DOHH2 (cell line): ENCODE data around the gene GMPR.

Experiments
- H3F3A ChIP-seq: fragments of 200-600 bp; sonication (generic), shearing (Covaris generic); 2 replicates; pipeline ENCODE4 v1.6.0; 2016; ENCODE audit warnings: antibody characterized with exemption, mild to moderate bottlenecking; ENCODE audit not compliant: control insufficient read depth, insufficient read depth
- H3K27ac ChIP-seq: fragments of 200-600 bp; sonication (generic); 2 replicates; pipeline ENCODE4 v1.5.1; 2014; ENCODE audit warnings: low read depth, mild to moderate bottlenecking, low read length, moderate library complexity
- H3K27me3 ChIP-seq: fragments of 200-600 bp; sonication (generic); 2 replicates; pipeline ENCODE4 v1.6.1; 2014; ENCODE audit warnings: mild to moderate bottlenecking, low read length, mixed read lengths; ENCODE audit not compliant: control insufficient read depth
- H3K36me3 ChIP-seq: fragments of 200-600 bp; sonication (generic); 2 replicates; pipeline ENCODE4 v1.6.1; 2014; ENCODE audit warnings: mild to moderate bottlenecking, low read length, moderate library complexity, mixed read lengths; ENCODE audit not compliant: control insufficient read depth
- H3K4me1 ChIP-seq: fragments of 200-600 bp; sonication (generic); 2 replicates; pipeline ENCODE4 v1.6.1; 2014; ENCODE audit warnings: mild to moderate bottlenecking, low read length, mixed read lengths; ENCODE audit not compliant: control insufficient read depth
- H3K4me2 ChIP-seq: fragments of 200-600 bp; sonication (generic); 2 replicates; pipeline ENCODE4 v1.6.0; 2014; ENCODE audit warnings: mild to moderate bottlenecking, low read length, moderate library complexity
- H3K4me3 ChIP-seq: fragments of 200-600 bp; sonication (generic); 2 replicates; pipeline ENCODE4 v1.5.1; 2014; ENCODE audit warnings: mild to moderate bottlenecking, low read length, mixed read lengths
- H3K79me2 ChIP-seq: fragments of 200-600 bp; sonication (generic); 2 replicates; pipeline ENCODE4 v1.6.1; 2014; ENCODE audit warnings: mild to moderate bottlenecking, low read length, mixed read lengths; ENCODE audit not compliant: control insufficient read depth
- H3K9me2 ChIP-seq: fragments of 200-600 bp; sonication (generic); replicated peaks from 2 replicates; pipeline ENCODE4 v1.6.1; 2014; ENCODE audit warnings: mild to moderate bottlenecking, low read length, mixed read lengths; ENCODE audit not compliant: control insufficient read depth
- H3K9me3 ChIP-seq: fragments of 200-600 bp; sonication (generic); 2 replicates; pipeline ENCODE4 v1.6.1; 2014; ENCODE audit warnings: antibody characterized with exemption, low read length, mixed read lengths; ENCODE audit not compliant: control insufficient read depth, insufficient read depth
- H4K20me1 ChIP-seq: fragments of 200-600 bp; sonication (generic); 2 replicates; pipeline ENCODE4 v1.6.0; 2014; ENCODE audit warnings: low read depth, mild to moderate bottlenecking, antibody characterized with exemption, low read length, moderate library complexity; ENCODE audit not compliant: control insufficient read depth, insufficient read depth
- EZH2phosphoT487 ChIP-seq: fragments of 200-600 bp; sonication (generic); IDR thresholded peaks from 2 replicates; pipeline ENCODE4 v1.6.1; 2017; ENCODE audit warnings: borderline replicate concordance, mild to moderate bottlenecking, antibody characterized with exemption, low read length, moderate library complexity, mixed read lengths
- TF ChIP-seq, protein P1 (sequence below): fragments of 200-600 bp; sonication (generic); IDR thresholded peaks from one replicate; pipeline ENCODE4 v1.5.1; 2014; ENCODE audit warnings: antibody characterized with exemption, mild to moderate bottlenecking, low read depth, low read length; ENCODE audit not compliant: poor library complexity, severe bottlenecking

GMPR gene

DNA sequence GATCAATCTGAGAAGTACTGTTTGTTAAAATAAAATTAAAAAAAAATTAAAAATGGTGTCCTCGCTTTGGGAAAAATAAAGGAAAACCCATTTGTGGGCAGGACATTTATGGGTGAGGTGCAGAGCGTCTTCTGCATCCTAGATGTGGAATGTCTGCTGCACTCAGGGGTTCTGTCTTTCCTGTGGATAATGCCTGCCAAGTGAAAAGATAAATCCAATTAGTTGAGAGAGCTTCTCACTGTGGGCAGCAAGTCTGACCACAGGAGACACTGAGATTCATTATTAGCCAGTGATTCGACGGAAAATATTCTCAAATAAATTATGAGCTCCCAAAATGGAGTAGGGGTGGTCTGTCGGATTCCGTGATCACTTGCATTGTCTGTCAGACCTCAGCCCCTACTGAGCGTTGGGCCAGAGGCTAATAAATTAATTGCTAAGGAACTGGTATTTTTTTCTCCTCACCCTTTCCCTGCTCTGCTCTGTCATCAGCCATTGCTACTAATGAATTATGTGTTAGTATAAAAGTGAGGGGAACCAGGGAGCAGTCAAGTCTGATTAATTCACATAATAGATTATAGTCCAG is 10.0 kb downstream of the GMPR start:
- TF ChIP-seq, protein P1, sequence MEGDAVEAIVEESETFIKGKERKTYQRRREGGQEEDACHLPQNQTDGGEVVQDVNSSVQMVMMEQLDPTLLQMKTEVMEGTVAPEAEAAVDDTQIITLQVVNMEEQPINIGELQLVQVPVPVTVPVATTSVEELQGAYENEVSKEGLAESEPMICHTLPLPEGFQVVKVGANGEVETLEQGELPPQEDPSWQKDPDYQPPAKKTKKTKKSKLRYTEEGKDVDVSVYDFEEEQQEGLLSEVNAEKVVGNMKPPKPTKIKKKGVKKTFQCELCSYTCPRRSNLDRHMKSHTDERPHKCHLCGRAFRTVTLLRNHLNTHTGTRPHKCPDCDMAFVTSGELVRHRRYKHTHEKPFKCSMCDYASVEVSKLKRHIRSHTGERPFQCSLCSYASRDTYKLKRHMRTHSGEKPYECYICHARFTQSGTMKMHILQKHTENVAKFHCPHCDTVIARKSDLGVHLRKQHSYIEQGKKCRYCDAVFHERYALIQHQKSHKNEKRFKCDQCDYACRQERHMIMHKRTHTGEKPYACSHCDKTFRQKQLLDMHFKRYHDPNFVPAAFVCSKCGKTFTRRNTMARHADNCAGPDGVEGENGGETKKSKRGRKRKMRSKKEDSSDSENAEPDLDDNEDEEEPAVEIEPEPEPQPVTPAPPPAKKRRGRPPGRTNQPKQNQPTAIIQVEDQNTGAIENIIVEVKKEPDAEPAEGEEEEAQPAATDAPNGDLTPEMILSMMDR: no peak
- TF ChIP-seq EZH2phosphoT487: no peak
- H3K4me1 ChIP-seq: no peaks in the 10 kb centered on the region
- H3K27ac ChIP-seq: no peak overlapping the region
- H3F3A ChIP-seq: no peaks in the 10 kb centered on the region
- H3K79me2 ChIP-seq: no peaks in the 10 kb centered on the region
- H3K4me3 ChIP-seq: no peak overlapping the region
- no peaks in the 10 kb centered on the region for H3K9me2 ChIP-seq
- H3K4me2 ChIP-seq: no peak overlapping the region
- no peaks in the 10 kb centered on the region for H3K9me3 ChIP-seq
- H3K27me3 ChIP-seq: peaks cover 4% of the 10 kb centered on the region; the same call in 1 of the 2 replicates
- H3K36me3 ChIP-seq: no peaks in the 10 kb centered on the region
- no peaks in the 10 kb centered on the region for H4K20me1 ChIP-seq

DNA sequence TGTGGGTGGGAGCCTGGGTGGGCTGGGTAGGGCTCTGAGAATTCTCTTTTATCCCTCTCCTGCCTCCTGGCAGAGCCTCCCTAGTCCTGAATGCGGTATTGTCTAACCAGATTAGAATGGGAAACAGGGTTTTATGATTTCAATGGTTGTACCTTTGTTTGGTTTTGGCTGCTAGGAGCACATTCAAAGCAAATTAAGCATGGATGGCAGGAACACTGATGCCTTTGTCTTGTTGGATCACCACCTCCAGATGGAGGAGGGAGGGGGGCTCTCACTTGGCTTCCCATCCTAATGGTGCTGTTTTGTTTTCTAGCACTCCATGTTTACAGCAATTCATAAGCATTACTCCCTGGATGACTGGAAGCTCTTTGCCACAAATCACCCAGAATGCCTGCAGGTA is 11.6 kb downstream of the GMPR start:
- no peak for TF ChIP-seq EZH2phosphoT487
- Histone ChIP-seq H3K36me3 (no peaks in the 10 kb centered on the region), H3K4me2 (no peak overlapping the region), H3K27me3 (peaks cover 4% of the 10 kb centered on the region; the same call in 1 of the 2 replicates), H3K4me3 (no peak overlapping the region), H3K79me2 (no peaks in the 10 kb centered on the region), H4K20me1 (no peaks in the 10 kb centered on the region), H3F3A (no peaks in the 10 kb centered on the region), H3K9me3 (no peaks in the 10 kb centered on the region), H3K4me1 (no peaks in the 10 kb centered on the region), H3K9me2 (no peaks in the 10 kb centered on the region), H3K27ac (no peak overlapping the region)

DNA sequence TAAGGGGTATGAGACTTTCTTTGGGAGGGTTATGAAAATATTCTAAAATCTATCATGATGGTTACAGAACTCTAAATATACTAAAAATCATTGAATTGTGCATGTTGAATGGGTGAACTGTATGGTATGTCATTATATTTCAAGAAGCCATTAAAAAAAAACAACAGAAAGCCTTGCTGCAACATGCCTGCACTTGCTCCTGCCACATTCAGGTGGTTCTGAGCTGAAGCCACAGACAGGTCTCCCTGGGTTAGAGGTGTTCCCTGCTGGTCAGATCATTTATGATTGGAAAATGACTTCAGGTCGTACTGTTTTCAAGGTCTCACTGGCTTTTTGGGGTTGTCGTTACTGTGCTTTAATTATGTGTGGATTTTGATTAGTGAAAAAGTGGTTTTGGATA is 13.3 kb downstream of the GMPR start:
- no peak overlapping the region for H3K4me2 ChIP-seq
- no peaks in the 10 kb centered on the region for H3K9me2 ChIP-seq
- no peaks in the 10 kb centered on the region for H3K36me3 ChIP-seq
- H3K4me3 ChIP-seq: no peak overlapping the region
- H3K4me1 ChIP-seq: no peaks in the 10 kb centered on the region
- H3K27me3 ChIP-seq: no peaks in the 10 kb centered on the region
- TF ChIP-seq, protein P1: no peak
- no peak for TF ChIP-seq EZH2phosphoT487
- no peaks in the 10 kb centered on the region for H3K79me2 ChIP-seq
- no peak overlapping the region for H3K27ac ChIP-seq
- no peaks in the 10 kb centered on the region for H3K9me3 ChIP-seq
- H3F3A ChIP-seq: no peaks in the 10 kb centered on the region
- no peaks in the 10 kb centered on the region for H4K20me1 ChIP-seq

DNA sequence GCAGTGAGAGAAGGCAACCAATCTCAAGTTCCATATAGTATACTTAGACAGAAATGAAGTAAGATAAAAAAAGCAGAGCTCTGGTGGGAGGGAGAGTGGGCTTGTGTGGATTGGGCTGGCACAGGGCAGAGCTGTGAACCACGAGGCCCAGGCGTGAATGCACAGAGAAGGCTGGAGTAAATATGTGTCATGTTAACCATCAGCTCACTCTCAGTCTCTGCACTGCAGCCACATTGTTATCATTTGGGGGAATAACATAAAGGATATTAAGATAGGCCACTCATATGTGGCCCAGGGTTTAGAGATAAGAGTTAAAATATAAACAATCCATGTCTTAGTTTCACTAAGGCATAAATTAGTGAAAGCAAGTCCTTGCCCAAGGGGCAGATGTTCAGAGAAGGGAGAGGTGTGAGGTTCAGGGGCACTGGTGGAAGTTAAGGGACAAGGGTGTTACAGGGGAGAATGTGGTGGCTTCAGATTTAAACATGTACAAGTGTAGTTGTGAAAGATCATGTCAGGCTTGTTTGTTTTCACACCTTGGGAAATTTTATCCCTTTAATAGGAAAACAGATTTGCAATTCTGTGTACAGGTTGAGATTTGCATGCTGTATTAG is 14.4 kb downstream of the GMPR start:
- Histone ChIP-seq H3K4me1 (no peaks in the 10 kb centered on the region), H3K9me3 (no peaks in the 10 kb centered on the region), H3K27ac (no peak overlapping the region), H3K9me2 (no peaks in the 10 kb centered on the region), H4K20me1 (no peaks in the 10 kb centered on the region), H3K79me2 (no peaks in the 10 kb centered on the region), H3K36me3 (no peaks in the 10 kb centered on the region), H3K27me3 (no peaks in the 10 kb centered on the region; the same call in 1 of the 2 replicates), H3K4me3 (no peak overlapping the region), H3F3A (no peaks in the 10 kb centered on the region), H3K4me2 (no peak overlapping the region)
- no peak for TF ChIP-seq EZH2phosphoT487
- TF ChIP-seq, protein P1: no peak
